Esophagus muscularis mucosa (tissue), 4 donors: ENCODE measurements around the gene JUNB.

Source experiments
- CTCF ChIP-seq, 3 experiments: fragments of 200-600 bp in 2 of 3; fragments of 450-650 bp in 1 of 3; sonication (generic) in 2 of 3; IDR thresholded peaks; one replicate each; pipeline ENCODE4 v1.5.1; 2017 to 2019; ENCODE audit warnings: antibody characterized with exemption in 3 of 3, mild to moderate bottlenecking in 2 of 3, moderate library complexity in 1 of 3
- EP300 ChIP-seq: sonication (generic); formaldehyde crosslinking; IDR thresholded peaks from one replicate; pipeline ENCODE4 v1.6.1; 2017; ENCODE audit warnings: antibody characterized with exemption
- POLR2A ChIP-seq: fragments of 450-650 bp; IDR thresholded peaks from one replicate; pipeline ENCODE4 v1.6.1; 2017; ENCODE audit warnings: antibody characterized with exemption, moderate library complexity, mild to moderate bottlenecking, low read depth
- POLR2AphosphoS5 ChIP-seq, 2 donors: sonication (generic); formaldehyde crosslinking; IDR thresholded peaks; one replicate each; pipeline ENCODE4 v1.6.1; 2017; ENCODE audit warnings: antibody characterized with exemption in 2 of 2

GRCh38 chr19:12797141-12797587 lies 5.9 kb downstream of the JUNB start:
- no peak for TF ChIP-seq CTCF (IDR thresholded peaks at IDR 0.05)
- no peak for TF ChIP-seq POLR2A
- TF ChIP-seq POLR2AphosphoS5 (IDR thresholded peaks at IDR 0.05) = no peak
- no peak for TF ChIP-seq EP300
